Keratinocyte (primary cell): ENCODE data around the gene TRMO. TPM values are rescaled to one million over a fixed set of nuclear protein-coding genes. Genes with fewer than 3 reads are reported as not detected.

Experiments
- DNase-seq: peaks from one replicate; pipeline ENCODE4 v3.0.0-alpha.2; 2011; ENCODE audit warnings: low read depth, missing footprints, low spot score
- FAIRE-seq: peaks from 2 replicates; lab custom pipeline; 2011; peaks lifted over from hg19 to GRCh38; lab: Jason Lieb, UNC
- H2AFZ ChIP-seq: 2 replicates; pipeline ENCODE4 v1.6.0; 2012; ENCODE audit warnings: low read length, control low read depth, inconsistent platforms; ENCODE audit not compliant: control insufficient read depth
- H3K27ac ChIP-seq: 2 replicates; pipeline ENCODE4 v1.5.1; 2011; ENCODE audit warnings: low read length; ENCODE audit not compliant: control insufficient read depth, insufficient read depth
- H3K27me3 ChIP-seq: 3 replicates; pipeline ENCODE4 v1.6.0; 2011; ENCODE audit warnings: low read length; ENCODE audit not compliant: control insufficient read depth, insufficient read depth; ENCODE audit errors: extremely low read depth
- H3K36me3 ChIP-seq, 2 experiments: 2 replicates in 1 of 2; 3 replicates in 1 of 2; pipeline ENCODE4 v1.5.1; 2011; ENCODE audit warnings: low read length in 2 of 2, mild to moderate bottlenecking in 1 of 2; ENCODE audit not compliant: control insufficient read depth in 2 of 2, insufficient read depth in 2 of 2; ENCODE audit errors: extremely low read depth in 1 of 2
- H3K4me1 ChIP-seq: 3 replicates; pipeline ENCODE4 v1.5.1; 2011; ENCODE audit warnings: low read length; ENCODE audit not compliant: control insufficient read depth, insufficient read depth; ENCODE audit errors: extremely low read depth
- H3K4me2 ChIP-seq: 3 replicates; pipeline ENCODE4 v1.6.0; 2011; ENCODE audit warnings: low read depth, low read length; ENCODE audit not compliant: control insufficient read depth, insufficient read depth; ENCODE audit errors: extremely low read depth
- H3K4me3 ChIP-seq, 3 experiments: fragments of 200-600 bp in 1 of 3; sonication (generic) in 1 of 3; 2 replicates in 2 of 3; 3 replicates in 1 of 3; pipeline ENCODE4 v1.5.1; 2011 to 2016; ENCODE audit warnings: low read length in 3 of 3, mild to moderate bottlenecking in 3 of 3, control low read depth in 2 of 3, inconsistent platforms in 1 of 3, low read depth in 1 of 3, mixed read lengths in 1 of 3, mixed run types in 1 of 3, moderate library complexity in 1 of 3; ENCODE audit not compliant: control insufficient read depth in 2 of 3, insufficient read depth in 2 of 3; ENCODE audit errors: extremely low read depth in 1 of 3
- H3K79me2 ChIP-seq: 2 replicates; pipeline ENCODE4 v1.6.0; 2012; ENCODE audit warnings: low read length; ENCODE audit not compliant: control insufficient read depth, insufficient read depth
- H3K9ac ChIP-seq: 3 replicates; pipeline ENCODE4 v1.6.0; 2011; ENCODE audit warnings: low read length; ENCODE audit not compliant: control insufficient read depth, insufficient read depth; ENCODE audit errors: extremely low read depth
- H3K9me1 ChIP-seq: 3 replicates; pipeline ENCODE4 v1.6.0; 2011; ENCODE audit warnings: low read length; ENCODE audit not compliant: control insufficient read depth, insufficient read depth; ENCODE audit errors: extremely low read depth
- H3K9me3 ChIP-seq: 2 replicates; pipeline ENCODE4 v1.5.1; 2012; ENCODE audit warnings: low read depth, low read length; ENCODE audit not compliant: control insufficient read depth
- H4K20me1 ChIP-seq: 3 replicates; pipeline ENCODE4 v1.6.0; 2011; ENCODE audit warnings: low read length; ENCODE audit not compliant: control insufficient read depth, insufficient read depth; ENCODE audit errors: extremely low read depth
- CTCF ChIP-seq, 3 experiments: IDR thresholded peaks in 1 of 3; conservative IDR thresholded peaks in 1 of 3; optimal IDR thresholded peaks in 1 of 3; 2 replicates in 2 of 3; 3 replicates in 1 of 3; pipeline versions ENCODE3 to v1.5.1; 2011; ENCODE audit warnings: low read length in 3 of 3, mild to moderate bottlenecking in 3 of 3, moderate library complexity in 2 of 3, control low read depth in 1 of 3, inconsistent platforms in 1 of 3; ENCODE audit not compliant: insufficient read depth in 2 of 3; ENCODE audit errors: extremely low read depth in 1 of 3
- EZH2 ChIP-seq: IDR thresholded peaks from one replicate; pipeline ENCODE4 v1.6.1; 2012; ENCODE audit warnings: inconsistent platforms, mild to moderate bottlenecking, low read length, moderate library complexity
- dilution Hi-C: fragments of 300-500 bp; cut with MboI; formaldehyde crosslinking; loops from one replicate; pipeline ENCODE4 v1.7.0; 2020; ENCODE audit warnings: low sequenced_read_pairs; ENCODE audit not compliant: extremely low pct_ligation_motif_present
- polyA plus RNA-seq, 5 experiments: library from polyadenylated mRNA; depleted of rRNA in 3 of 5; stranded (reverse) in 3 of 5; stranded (forward) in 1 of 5; unstranded in 1 of 5; fragments of >200 nt; gene quantifications; 1 replicate in 1 of 5; 2 replicates in 3 of 5; 3 replicates in 1 of 5; pipeline versions ENCODE4 v1.2.1 to v1.2.3, GENCODE V29; 2011 to 2012; ENCODE audit warnings: missing spikeins in 2 of 5, low read depth in 1 of 5, low replicate concordance in 1 of 5

Gene TRMO
- polyA plus RNA-seq, 1 donor (not counting 4 experiments of a cell fraction or from before 2014, with no cell fraction given): 19.4 TPM

GRCh38 chr9:97906236-97906831, 16.0 kb downstream of the TRMO start:
- dilution Hi-C loops: no loop called here

GRCh38 chr9:97905228-97905627, 17.1 kb downstream of the TRMO start:
- no peak for DNase-seq
- no peak for FAIRE-seq
- Histone ChIP-seq H4K20me1 (no peaks in the 10 kb centered on the region), H3K4me2 (no peak overlapping the region), H3K4me3 (no peak overlapping the region), H3K79me2 (no peaks in the 10 kb centered on the region), H3K9me3 (no peaks in the 10 kb centered on the region), H3K4me1 (peaks cover 25% of the 10 kb centered on the region), H3K9ac (no peak overlapping the region), H3K27me3 (no peaks in the 10 kb centered on the region), H3K9me1 (no peaks in the 10 kb centered on the region), H3K27ac (no peak overlapping the region), H3K36me3 (peaks cover 5 to 6% of the 10 kb centered on the region in 2 experiments), H2AFZ (no peak overlapping the region)
- no peak for TF ChIP-seq CTCF (optimal IDR thresholded peaks at IDR 0.05 in 1 of 3, IDR thresholded peaks at IDR 0.05 in 1 of 3, conservative IDR thresholded peaks at IDR 0.05 in 1 of 3; ENCODE audit: extremely low read depth in 1 of 3, insufficient read depth in 2 of 3, low read length in 3 of 3)
- no peak for TF ChIP-seq EZH2
- dilution Hi-C loops: no loop called here

More at GRCh38 chr9:97906236-97906831, 16.0 kb downstream of the TRMO start:
- H3K4me2 ChIP-seq: no peak overlapping the region
- H3K79me2 ChIP-seq: no peaks in the 10 kb centered on the region
- H3K27ac ChIP-seq: no peak overlapping the region
- H3K27me3 ChIP-seq: no peaks in the 10 kb centered on the region
- no peaks in the 10 kb centered on the region for H3K9me1 ChIP-seq
- peaks cover 5 to 6% of the 10 kb centered on the region in 2 experiments for H3K36me3 ChIP-seq
- FAIRE-seq (no peak), DNase-seq (no peak)
- H3K4me1 ChIP-seq: peaks cover 32% of the 10 kb centered on the region
- no peak overlapping the region for H2AFZ ChIP-seq
- no peak overlapping the region for H3K9ac ChIP-seq
- TF ChIP-seq CTCF (optimal IDR thresholded peaks at IDR 0.05 in 1 of 3, IDR thresholded peaks at IDR 0.05 in 1 of 3, conservative IDR thresholded peaks at IDR 0.05 in 1 of 3; ENCODE audit: extremely low read depth in 1 of 3, insufficient read depth in 2 of 3, low read length in 3 of 3) (no peak), EZH2 (no peak)
- no peak overlapping the region for H3K4me3 ChIP-seq
- H4K20me1 ChIP-seq: no peaks in the 10 kb centered on the region
- no peaks in the 10 kb centered on the region for H3K9me3 ChIP-seq
